A673 (cell line): ENCODE data around the gene SHQ1.
"Not testable (repeated sequence)": the region's sequence is repeated elsewhere in the genome, so short reads cannot be mapped to it uniquely, and the experiment has no call there.

Experiments used
- CTCF ChIP-seq: fragments of 300-800, 200-600 bp; sonication (generic); conservative IDR thresholded peaks from 2 replicates; pipeline ENCODE4 v1.5.1; 2017; ENCODE audit warnings: low read depth, mild to moderate bottlenecking, antibody characterized with exemption, low read length, moderate library complexity, mixed read lengths
- EZH2 ChIP-seq: fragments of 200-600 bp; sonication (generic); IDR thresholded peaks from 2 replicates; pipeline ENCODE4 v1.6.1; 2017; ENCODE audit warnings: borderline replicate concordance, low read depth, mild to moderate bottlenecking, mixed read lengths, antibody characterized with exemption, low read length; ENCODE audit not compliant: poor library complexity, severe bottlenecking

DNA sequence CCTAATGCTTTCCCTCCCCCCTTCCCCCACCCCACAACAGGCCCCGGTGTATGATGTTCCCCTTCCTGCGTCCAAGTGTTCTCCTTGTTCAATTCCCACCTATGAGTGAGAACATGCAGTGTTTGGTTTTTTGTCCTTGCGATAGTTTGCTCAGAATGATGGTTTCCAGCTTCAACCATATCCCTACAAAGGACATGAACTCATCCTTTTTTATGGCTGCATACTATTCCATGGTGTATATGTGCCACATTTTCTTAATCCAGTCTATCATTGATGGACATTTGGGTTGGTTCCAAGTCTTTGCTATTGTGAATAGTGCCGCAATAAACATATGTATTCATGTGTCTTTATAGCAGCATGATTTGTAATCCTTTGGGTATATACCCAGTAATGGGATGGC, 137.8 kb downstream of the SHQ1 start:
- TF ChIP-seq EZH2, CTCF: not testable (repeated sequence)
